Mucosa of stomach (tissue), 1 donor: Measurements from ENCODE around the gene CMPK2.

ENCODE experiments used
- H3K27me3 ChIP-seq: one replicate; pipeline ENCODE4 v1.7.0; 2013; ENCODE audit warnings: mild to moderate bottlenecking, low read length; ENCODE audit not compliant: control insufficient read depth, insufficient read depth
- H3K36me3 ChIP-seq: one replicate; pipeline ENCODE4 v1.7.0; 2013; ENCODE audit warnings: low read length; ENCODE audit not compliant: control insufficient read depth, insufficient read depth
- H3K4me1 ChIP-seq: one replicate; pipeline ENCODE4 v1.7.0; 2013; ENCODE audit warnings: mild to moderate bottlenecking, low read length; ENCODE audit not compliant: control insufficient read depth, insufficient read depth
- H3K4me3 ChIP-seq: one replicate; pipeline ENCODE4 v1.7.0; 2013; ENCODE audit warnings: low read length
- H3K9ac ChIP-seq: one replicate; pipeline ENCODE4 v1.7.0; 2013; ENCODE audit warnings: mild to moderate bottlenecking, low read length, moderate library complexity
- H3K9me3 ChIP-seq: one replicate; pipeline ENCODE4 v1.7.0; 2013; ENCODE audit warnings: mild to moderate bottlenecking, low read length, moderate library complexity; ENCODE audit not compliant: control insufficient read depth
- donor health status: Pancreatic carcinoma.

The CMPK2 gene

GRCh38 chr2:6896930-6897759 lies 31.4 kb upstream of the CMPK2 start:
- Histone ChIP-seq H3K9me3 (no peaks in the 10 kb centered on the region), H3K36me3 (no peaks in the 10 kb centered on the region)

GRCh38 chr2:6893876-6894482 lies 28.3 kb upstream of the CMPK2 start:
- no peaks in the 10 kb centered on the region for H3K9me3 ChIP-seq
- H3K9ac ChIP-seq: no peak overlapping the region
- no peak overlapping the region for H3K4me3 ChIP-seq
- no peaks in the 10 kb centered on the region for H3K27me3 ChIP-seq
- no peaks in the 10 kb centered on the region for H3K36me3 ChIP-seq
- H3K4me1 ChIP-seq: no peaks in the 10 kb centered on the region

More at GRCh38 chr2:6896930-6897759, 31.4 kb upstream of the CMPK2 start:
- Histone ChIP-seq H3K4me3 (no peak overlapping the region), H3K4me1 (no peaks in the 10 kb centered on the region), H3K27me3 (no peaks in the 10 kb centered on the region), H3K9ac (no peak overlapping the region)

DNA sequence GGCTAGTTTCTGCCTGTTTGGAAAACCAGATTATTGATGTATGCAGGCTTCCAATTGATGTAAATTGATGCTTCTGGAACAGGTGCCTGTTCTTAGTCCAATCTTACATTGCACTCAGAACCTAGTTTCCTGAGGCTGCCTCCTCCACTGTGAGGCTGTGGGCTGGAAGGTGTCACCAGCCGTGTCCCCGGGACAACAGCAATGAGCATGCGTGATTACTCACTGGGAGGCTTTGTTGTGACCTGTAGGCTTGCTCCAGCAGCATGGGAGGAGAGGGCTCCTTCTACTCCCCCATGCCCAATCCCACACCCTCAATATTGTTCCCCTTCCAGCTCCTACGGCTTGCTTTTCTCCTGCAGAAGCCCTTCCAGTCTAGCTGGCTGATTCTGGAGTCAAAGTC lies 23.0 kb upstream of the CMPK2 start:
- no peaks in the 10 kb centered on the region for H3K4me1 ChIP-seq
- no peaks in the 10 kb centered on the region for H3K9me3 ChIP-seq
- no peaks in the 10 kb centered on the region for H3K36me3 ChIP-seq
- no peaks in the 10 kb centered on the region for H3K27me3 ChIP-seq
- H3K4me3 ChIP-seq: no peak overlapping the region
- no peak overlapping the region for H3K9ac ChIP-seq

DNA sequence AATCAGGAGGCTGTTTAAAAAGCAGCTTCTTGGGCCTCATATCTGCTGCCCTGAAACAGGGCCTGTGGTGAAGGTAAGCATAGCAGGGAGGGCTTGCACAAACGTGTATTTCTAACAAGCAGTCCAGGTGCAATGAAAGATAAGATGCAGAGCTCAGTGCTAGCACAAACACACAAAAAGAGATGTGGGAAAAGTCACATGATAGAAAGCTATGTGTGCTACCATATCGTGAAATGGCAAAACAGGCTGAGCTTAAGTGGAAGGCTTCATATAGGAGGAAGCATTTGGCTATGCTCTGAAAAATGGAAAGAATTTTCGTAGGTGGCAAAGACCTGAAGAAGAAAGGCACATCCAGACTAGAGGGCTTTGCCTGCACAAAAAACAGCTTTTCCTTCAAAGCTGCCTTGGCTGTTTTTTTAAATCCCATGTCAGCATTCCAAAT lies 22.1 kb upstream of the CMPK2 start:
- H3K4me1 ChIP-seq: no peaks in the 10 kb centered on the region
- H3K9me3 ChIP-seq: no peaks in the 10 kb centered on the region
- H3K4me3 ChIP-seq: no peak overlapping the region
- no peaks in the 10 kb centered on the region for H3K27me3 ChIP-seq
- H3K36me3 ChIP-seq: no peaks in the 10 kb centered on the region
- H3K9ac ChIP-seq: no peak overlapping the region

- Histone ChIP-seq H3K4me1 (no peaks in the 10 kb centered on the region), H3K27me3 (no peaks in the 10 kb centered on the region), H3K9ac (no peak overlapping the region), H3K9me3 (no peaks in the 10 kb centered on the region), H3K4me3 (no peak overlapping the region), H3K36me3 (no peaks in the 10 kb centered on the region)
These were observed 20.3 kb upstream of the CMPK2 start for GRCh38 chr2:6885968-6886367.

GRCh38 chr2:6885551-6885950 lies 19.8 kb upstream of the CMPK2 start:
- Histone ChIP-seq H3K4me3 (no peak overlapping the region), H3K9me3 (no peaks in the 10 kb centered on the region), H3K27me3 (no peaks in the 10 kb centered on the region), H3K4me1 (no peaks in the 10 kb centered on the region), H3K36me3 (no peaks in the 10 kb centered on the region), H3K9ac (no peak overlapping the region)

- no peaks in the 10 kb centered on the region for H3K4me1 ChIP-seq
- no peaks in the 10 kb centered on the region for H3K27me3 ChIP-seq
- H3K9ac ChIP-seq: no peak overlapping the region
- H3K36me3 ChIP-seq: no peaks in the 10 kb centered on the region
- H3K9me3 ChIP-seq: no peaks in the 10 kb centered on the region
- no peak overlapping the region for H3K4me3 ChIP-seq
These were observed 17.9 kb upstream of the CMPK2 start for GRCh38 chr2:6883448-6884122.

DNA sequence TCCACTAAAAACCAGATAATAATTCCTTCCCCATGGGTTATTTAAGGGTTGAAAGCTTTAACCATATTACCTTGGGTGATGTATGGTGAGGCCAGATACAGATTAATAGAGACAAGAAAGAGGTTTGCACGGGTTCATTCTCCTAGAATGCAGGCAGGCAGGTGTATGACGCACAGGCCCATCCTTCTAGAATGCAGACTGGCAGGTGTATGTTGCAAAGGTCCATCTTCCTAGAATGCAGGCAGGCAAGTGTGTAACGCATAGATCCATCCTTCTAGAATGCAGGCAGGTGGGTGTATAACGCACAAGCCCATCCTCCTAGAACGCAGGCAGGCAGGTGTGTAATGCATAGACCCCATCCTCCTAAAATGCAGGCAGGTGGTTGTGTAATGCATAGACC lies 15.8 kb upstream of the CMPK2 start:
- Histone ChIP-seq H3K27me3 (no peaks in the 10 kb centered on the region), H3K36me3 (no peaks in the 10 kb centered on the region), H3K4me1 (peaks cover 7% of the 10 kb centered on the region), H3K9ac (no peak overlapping the region), H3K9me3 (no peaks in the 10 kb centered on the region), H3K4me3 (no peak overlapping the region)

GRCh38 chr2:6881046-6881445 lies 15.3 kb upstream of the CMPK2 start:
- Histone ChIP-seq H3K4me3 (no peak overlapping the region), H3K4me1 (peaks cover 7% of the 10 kb centered on the region), H3K9ac (no peak overlapping the region), H3K36me3 (no peaks in the 10 kb centered on the region), H3K27me3 (no peaks in the 10 kb centered on the region), H3K9me3 (no peaks in the 10 kb centered on the region)

- no peak overlapping the region for H3K9ac ChIP-seq
- H3K4me1 ChIP-seq: peaks cover 7% of the 10 kb centered on the region
- no peaks in the 10 kb centered on the region for H3K9me3 ChIP-seq
- no peaks in the 10 kb centered on the region for H3K27me3 ChIP-seq
- no peaks in the 10 kb centered on the region for H3K36me3 ChIP-seq
- no peak overlapping the region for H3K4me3 ChIP-seq
These were observed 14.6 kb upstream of the CMPK2 start for GRCh38 chr2:6880200-6880733.

DNA sequence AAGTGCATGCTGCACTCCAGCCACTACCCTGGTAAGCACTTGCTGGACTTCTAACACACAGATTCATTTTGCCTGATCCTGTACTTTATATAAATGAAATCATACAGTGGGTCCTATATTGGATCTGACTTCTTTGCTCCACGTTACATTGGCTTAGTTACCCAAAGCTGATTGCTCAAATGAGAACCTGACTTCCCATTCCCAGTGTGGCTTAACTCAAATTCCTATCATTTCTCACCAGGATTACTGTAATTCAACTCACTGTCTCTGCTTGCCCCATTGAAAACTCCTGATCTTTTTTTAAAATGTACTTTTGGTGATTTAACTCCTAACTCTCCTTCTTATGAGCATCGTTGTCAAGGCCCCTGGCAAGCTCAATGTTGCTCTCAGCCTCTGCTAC lies 13.3 kb upstream of the CMPK2 start:
- no peak overlapping the region for H3K9ac ChIP-seq
- peaks cover 7% of the 10 kb centered on the region for H3K4me1 ChIP-seq
- H3K9me3 ChIP-seq: no peaks in the 10 kb centered on the region
- no peaks in the 10 kb centered on the region for H3K27me3 ChIP-seq
- no peaks in the 10 kb centered on the region for H3K36me3 ChIP-seq
- H3K4me3 ChIP-seq: no peak overlapping the region

DNA sequence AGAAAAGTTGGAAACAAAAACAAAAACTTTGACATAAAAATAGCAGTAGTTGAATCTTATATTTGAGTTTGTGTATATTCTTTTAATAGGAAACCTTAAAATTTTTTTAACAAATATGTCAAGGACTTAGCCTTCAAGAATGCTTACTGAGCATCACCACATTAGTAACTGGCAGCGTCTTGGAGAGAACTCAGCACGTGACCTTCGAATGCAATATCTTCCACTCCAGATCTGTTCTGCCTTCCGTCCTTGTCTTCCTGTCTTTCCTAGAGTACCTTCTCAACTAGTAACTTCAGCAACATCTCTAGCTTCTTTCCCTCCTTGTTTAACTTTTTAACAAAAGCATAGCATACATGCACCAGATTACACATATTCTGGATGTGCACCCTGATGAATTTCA lies 12.8 kb upstream of the CMPK2 start:
- Histone ChIP-seq H3K36me3 (no peaks in the 10 kb centered on the region), H3K4me1 (peaks cover 7% of the 10 kb centered on the region), H3K9ac (no peak overlapping the region), H3K9me3 (no peaks in the 10 kb centered on the region), H3K4me3 (no peak overlapping the region), H3K27me3 (no peaks in the 10 kb centered on the region)
